HFFc6 (cell line): ENCODE results near the gene RUNX1. TPM values are rescaled to one million over a fixed set of nuclear protein-coding genes. Genes with fewer than 3 reads are reported as not detected.
A peak's percentile ranks its signal among the peaks of the same experiment; 100 is the strongest.

Source experiments
- DNase-seq: peaks from one replicate; pipeline ENCODE4 v3.0.0-alpha.2; 2018
- H3K27ac Mint-ChIP-seq: 2 replicates; pipeline ENCODE4 v1.8.0; 2020; ENCODE audit warnings: mild to moderate bottlenecking, mixed read lengths
- H3K27me3 Mint-ChIP-seq: 2 replicates; pipeline ENCODE4 v1.8.0; 2021; ENCODE audit warnings: mild to moderate bottlenecking, moderate library complexity, mixed read lengths; ENCODE audit not compliant: insufficient read depth
- H3K36me3 Mint-ChIP-seq: 2 replicates; pipeline ENCODE4 v1.8.0; 2021; ENCODE audit warnings: low read depth, mixed read lengths
- H3K4me1 Mint-ChIP-seq: 2 replicates; pipeline ENCODE4 v1.8.0; 2020; ENCODE audit warnings: low read depth, mixed read lengths
- H3K4me3 Mint-ChIP-seq: 2 replicates; pipeline ENCODE4 v1.8.0; 2020; ENCODE audit warnings: mild to moderate bottlenecking, moderate library complexity, mixed read lengths
- H3K9me3 Mint-ChIP-seq: 2 replicates; pipeline ENCODE4 v1.8.0; 2020; ENCODE audit warnings: mild to moderate bottlenecking, mixed read lengths
- total RNA-seq, 6 experiments: library from RNA; stranded (reverse); fragmentation: NEBNext Ultra II Directional; extraction: Animal tissue kit (Norgen Biotek cat#: 25700); gene quantifications; 2 replicates in 1 of 6; 3 replicates in 5 of 6; pipeline ENCODE4 v1.2.3, GENCODE V29; 2021
- TF ChIP-seq, protein P1 (sequence below): fragments of 200-600 bp; sonication (generic); IDR thresholded peaks from 2 replicates; pipeline ENCODE4 v1.5.0; 2021; ENCODE audit warnings: antibody characterized with exemption, mild to moderate bottlenecking

RUNX1 gene
- total RNA-seq, 6 experiments from 2014 or later: 57.4 to 78.9 (median 61.3) TPM

GRCh38 chr21:34878501-34878900 lies 170.6 kb downstream of the RUNX1 start:
- Mint-ChIP-seq H3K27ac (peak overlapping the region; percentile 59; the same call in 1 of the 2 replicates), H3K9me3 (no peaks in the 10 kb centered on the region), H3K27me3 (peaks cover 4% of the 10 kb centered on the region; the same call in 1 of the 2 replicates), H3K4me3 (no peak overlapping the region), H3K4me1 (peaks cover 86% of the 10 kb centered on the region), H3K36me3 (peaks cover 81% of the 10 kb centered on the region)
- TF ChIP-seq, protein P1, sequence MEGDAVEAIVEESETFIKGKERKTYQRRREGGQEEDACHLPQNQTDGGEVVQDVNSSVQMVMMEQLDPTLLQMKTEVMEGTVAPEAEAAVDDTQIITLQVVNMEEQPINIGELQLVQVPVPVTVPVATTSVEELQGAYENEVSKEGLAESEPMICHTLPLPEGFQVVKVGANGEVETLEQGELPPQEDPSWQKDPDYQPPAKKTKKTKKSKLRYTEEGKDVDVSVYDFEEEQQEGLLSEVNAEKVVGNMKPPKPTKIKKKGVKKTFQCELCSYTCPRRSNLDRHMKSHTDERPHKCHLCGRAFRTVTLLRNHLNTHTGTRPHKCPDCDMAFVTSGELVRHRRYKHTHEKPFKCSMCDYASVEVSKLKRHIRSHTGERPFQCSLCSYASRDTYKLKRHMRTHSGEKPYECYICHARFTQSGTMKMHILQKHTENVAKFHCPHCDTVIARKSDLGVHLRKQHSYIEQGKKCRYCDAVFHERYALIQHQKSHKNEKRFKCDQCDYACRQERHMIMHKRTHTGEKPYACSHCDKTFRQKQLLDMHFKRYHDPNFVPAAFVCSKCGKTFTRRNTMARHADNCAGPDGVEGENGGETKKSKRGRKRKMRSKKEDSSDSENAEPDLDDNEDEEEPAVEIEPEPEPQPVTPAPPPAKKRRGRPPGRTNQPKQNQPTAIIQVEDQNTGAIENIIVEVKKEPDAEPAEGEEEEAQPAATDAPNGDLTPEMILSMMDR: no peak
- no peak for DNase-seq

GRCh38 chr21:34877485-34878128 lies 171.5 kb downstream of the RUNX1 start:
- Mint-ChIP-seq H3K4me1 (peaks cover 83% of the 10 kb centered on the region), H3K4me3 (no peak overlapping the region), H3K27ac (peak overlapping the region; percentile 76), H3K27me3 (0 out of 2 replicates have a peak, but pooled peaks cover 1% of the 10 kb centered on the region), H3K36me3 (peaks cover 81% of the 10 kb centered on the region), H3K9me3 (no peaks in the 10 kb centered on the region)
- TF ChIP-seq, protein P1: no peak
- no peak for DNase-seq

DNA sequence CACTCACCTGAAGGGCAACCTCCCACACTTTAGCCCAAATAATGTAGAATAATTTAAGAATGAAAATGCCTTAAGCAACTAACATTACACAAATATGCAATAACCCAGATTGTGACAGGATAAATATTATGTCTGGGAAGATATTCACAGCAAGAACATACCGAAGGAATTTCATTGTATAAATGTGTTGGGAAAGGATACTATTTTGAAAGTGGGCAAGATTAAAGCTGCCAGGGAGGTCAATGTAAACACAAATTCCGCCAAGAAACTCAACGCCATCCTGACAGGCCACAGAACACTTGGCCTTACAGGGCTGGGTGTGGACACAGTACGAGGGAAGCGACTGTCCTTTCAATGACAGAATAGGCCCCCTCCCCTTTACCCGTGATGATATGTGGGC lies 173.3 kb downstream of the RUNX1 start:
- Mint-ChIP-seq H3K27ac (peak overlapping the region; percentile 27; the same call in 1 of the 2 replicates), H3K36me3 (peaks cover 78% of the 10 kb centered on the region), H3K4me1 (peaks cover 72% of the 10 kb centered on the region), H3K4me3 (no peak overlapping the region), H3K9me3 (no peaks in the 10 kb centered on the region), H3K27me3 (no peaks in the 10 kb centered on the region)
- TF ChIP-seq, protein P1: no peak
- no peak for DNase-seq

GRCh38 chr21:34874684-34875513 lies 174.2 kb downstream of the RUNX1 start:
- H3K36me3 Mint-ChIP-seq: peaks cover 76% of the 10 kb centered on the region
- H3K4me1 Mint-ChIP-seq: peaks cover 68% of the 10 kb centered on the region

More at GRCh38 chr21:34874684-34875513, 174.2 kb downstream of the RUNX1 start:
- TF ChIP-seq, protein P1: no peak
- Mint-ChIP-seq H3K4me3 (no peak overlapping the region; the same call in 1 of the 2 replicates), H3K9me3 (no peaks in the 10 kb centered on the region), H3K27ac (peak overlapping the region; percentile 30; the same call in 1 of the 2 replicates), H3K27me3 (no peaks in the 10 kb centered on the region)
- no peak for DNase-seq
